HepG2 (cell line): Measurements from ENCODE around the gene TBC1D1. TPM values are rescaled to one million over a fixed set of nuclear protein-coding genes. Genes with fewer than 3 reads are reported as not detected.
A peak's percentile ranks its signal among the peaks of the same experiment; 100 is the strongest.

ENCODE experiments used
- AGO2 ChIP-seq: fragments of 200-400 bp; formaldehyde crosslinking; optimal IDR thresholded peaks from 2 replicates; pipeline ENCODE3; 2017; ENCODE audit warnings: mild to moderate bottlenecking, low read depth, low read length, moderate library complexity
- ATAD3A ChIP-seq: sonication (generic); formaldehyde crosslinking; IDR thresholded peaks from 2 replicates; pipeline ENCODE4 v1.4.0; 2020; ENCODE audit warnings: missing genetic modification reagents
- ATRX ChIP-seq: sonication (generic); formaldehyde crosslinking; IDR thresholded peaks from 2 replicates; pipeline ENCODE4 v1.4.0; 2020; ENCODE audit warnings: missing genetic modification reagents, borderline replicate concordance
- E2F2 ChIP-seq: sonication (generic); formaldehyde crosslinking; IDR thresholded peaks from 2 replicates; pipeline ENCODE4 v1.4.0; 2020; ENCODE audit warnings: missing genetic modification reagents, borderline replicate concordance
- HCFC1 ChIP-seq: fragments of 150-350 bp; IDR thresholded peaks from 2 replicates; pipeline ENCODE4 v1.6.1; 2014; ENCODE audit warnings: low read depth, low read length
- HDAC6 ChIP-seq: fragments of 200-600 bp; sonication (generic); IDR thresholded peaks from 2 replicates; pipeline ENCODE4 v1.7.0; 2017; ENCODE audit warnings: mild to moderate bottlenecking, antibody characterized with exemption, low read length, low read depth
- KDM5B ChIP-seq: sonication (generic); formaldehyde crosslinking; IDR thresholded peaks from 2 replicates; pipeline ENCODE4 v1.4.0; 2020; ENCODE audit warnings: missing genetic modification reagents, mild to moderate bottlenecking, borderline replicate concordance
- KLF13 ChIP-seq: sonication (generic); formaldehyde crosslinking; IDR thresholded peaks from 2 replicates; pipeline ENCODE4 v1.4.0; 2020; ENCODE audit warnings: mild to moderate bottlenecking, missing genetic modification reagents
- NR2F1 ChIP-seq, 2 experiments: fragments of 450-650 bp in 1 of 2; formaldehyde crosslinking in 1 of 2; IDR thresholded peaks; 2 replicates each; pipeline versions ENCODE4 v1.5.0 to v1.6.1; 2016 to 2020; ENCODE audit warnings: mild to moderate bottlenecking in 1 of 2, missing compliant biosample characterization in 1 of 2, missing genetic modification reagents in 1 of 2, moderate library complexity in 1 of 2
- PCBP2 ChIP-seq: fragments of 200-400 bp; formaldehyde crosslinking; optimal IDR thresholded peaks from 2 replicates; pipeline ENCODE3; 2018; ENCODE audit warnings: low read length, low read depth; ENCODE audit not compliant: poor library complexity, severe bottlenecking
- STAT6 ChIP-seq: sonication (generic); formaldehyde crosslinking; IDR thresholded peaks from 2 replicates; pipeline ENCODE4 v1.4.0; 2020; ENCODE audit warnings: missing genetic modification reagents, mild to moderate bottlenecking, borderline replicate concordance
- TFE3 ChIP-seq: IDR thresholded peaks from 2 replicates; pipeline ENCODE4 v1.6.1; 2016
- YY1 ChIP-seq: IDR thresholded peaks from 2 replicates; pipeline ENCODE4 v1.6.1; 2011; ENCODE audit warnings: low read length, low read depth, moderate library complexity, mild to moderate bottlenecking; ENCODE audit not compliant: insufficient read depth, insufficient replicate concordance
- ZBTB1 ChIP-seq: sonication (generic); formaldehyde crosslinking; IDR thresholded peaks from 2 replicates; pipeline ENCODE4 v1.4.0; 2020; ENCODE audit warnings: missing genetic modification reagents, borderline replicate concordance
- ZFP37 ChIP-seq: sonication (generic); formaldehyde crosslinking; IDR thresholded peaks from 2 replicates; pipeline ENCODE4 v1.4.0; 2020; ENCODE audit warnings: missing genetic modification reagents, borderline replicate concordance
- ZGPAT ChIP-seq: IDR thresholded peaks from 2 replicates; pipeline ENCODE4 v1.6.1; 2016; ENCODE audit warnings: mild to moderate bottlenecking
- ZNF160 ChIP-seq: sonication (generic); formaldehyde crosslinking; IDR thresholded peaks from 2 replicates; pipeline ENCODE4 v1.8.0; 2022; ENCODE audit warnings: mild to moderate bottlenecking, inconsistent platforms, missing genetic modification reagents
- ZNF207 ChIP-seq: fragments of 450-650 bp; IDR thresholded peaks from 2 replicates; pipeline ENCODE4 v1.6.1; 2016; ENCODE audit warnings: antibody characterized with exemption, borderline replicate concordance
- ZNF225 ChIP-seq: sonication (generic); formaldehyde crosslinking; IDR thresholded peaks from 2 replicates; pipeline ENCODE4 v1.4.0; 2020; ENCODE audit warnings: mild to moderate bottlenecking, missing genetic modification reagents
- ZNF704 ChIP-seq: sonication (generic); formaldehyde crosslinking; IDR thresholded peaks from 2 replicates; pipeline ENCODE4 v1.8.1; 2023; ENCODE audit warnings: mild to moderate bottlenecking, inconsistent platforms, moderate library complexity, missing genetic modification reagents, borderline replicate concordance
- ZNF737 ChIP-seq: sonication (generic); formaldehyde crosslinking; IDR thresholded peaks from 2 replicates; pipeline ENCODE4 v1.5.0; 2020; ENCODE audit warnings: missing genetic modification reagents, mild to moderate bottlenecking, borderline replicate concordance
- polyA plus RNA-seq, 8 experiments: library from polyadenylated mRNA; depleted of rRNA in 3 of 8; stranded (reverse) in 7 of 8; unstranded in 1 of 8; fragments of >200 nt; fragmentation: Illumina TruSeq in 4 of 8; extraction: Trizol in 4 of 8; gene quantifications; 2 replicates each; pipeline versions ENCODE4 v1.2.1 to v1.2.3, GENCODE V29; 2011 to 2016; ENCODE audit warnings: low read depth in 4 of 8, missing spikeins in 1 of 8, mixed read lengths in 1 of 8; ENCODE audit not compliant: insufficient read depth in 1 of 8
- total RNA-seq, 5 experiments: library from RNA; depleted of rRNA; stranded (reverse); fragments of >200 nt; fragmentation: Illumina TruSeq; extraction: Trizol; gene quantifications; 2 replicates each; pipeline ENCODE4 v1.2.3, GENCODE V29; 2016; ENCODE audit warnings: low read depth in 1 of 5

The TBC1D1 gene
- total and polyA plus RNA-seq, 2 of the 13 experiments (the other 11 are each of a cell fraction or from before 2014, with no cell fraction given), result 37.3 to 62.8 TPM

- TF ChIP-seq ZNF225 (CRISPR knock-in tag) (no peak), ZBTB1 (CRISPR knock-in tag) (no peak), ZGPAT (CRISPR knock-in tag) (peak; percentile 88), ZNF160 (CRISPR knock-in tag) (no peak), STAT6 (no peak), YY1 (no peak), ATRX (CRISPR knock-in tag) (no peak), TFE3 (CRISPR knock-in tag) (peak; percentile 82), ATAD3A (CRISPR knock-in tag) (no peak), E2F2 (CRISPR knock-in tag) (no peak), ZNF704 (CRISPR knock-in tag) (no peak), HDAC6 (no peak), ZFP37 (no peak), AGO2 (no peak), NR2F1 (CRISPR knock-in tag; IDR thresholded peaks at IDR 0.05) (peak; percentile 63 to 89; a peak in 3 of 4 replicates), ZNF737 (CRISPR knock-in tag) (no peak), KDM5B (CRISPR knock-in tag) (no peak), KLF13 (CRISPR knock-in tag) (no peak), ZNF207 (no peak), HCFC1 (no peak), PCBP2 (no peak)
These were observed 269.8 kb downstream of the TBC1D1 start (continued) for GRCh38 chr4:38160487-38161207.
